Mononuclear cell (primary cell): ENCODE measurements around the gene COL12A1. TPM values are rescaled to one million over a fixed set of nuclear protein-coding genes. Genes with fewer than 3 reads are reported as not detected.
"Not testable (repeated sequence)": the region's sequence is repeated elsewhere in the genome, so short reads cannot be mapped to it uniquely, and the experiment has no call there.

Experiments used
- H3K27me3 ChIP-seq: 2 replicates; pipeline ENCODE4 v1.6.0; 2011; ENCODE audit warnings: low read length, control low read depth; ENCODE audit not compliant: insufficient read depth
- H3K4me1 ChIP-seq: 2 replicates; pipeline ENCODE4 v1.5.1; 2011; ENCODE audit warnings: mild to moderate bottlenecking, low read length, control low read depth; ENCODE audit not compliant: insufficient read depth
- H3K4me3 ChIP-seq: 2 replicates; pipeline ENCODE4 v1.5.1; 2011; ENCODE audit warnings: mild to moderate bottlenecking, low read length, moderate library complexity
- H3K9me3 ChIP-seq: 2 replicates; pipeline ENCODE4 v1.5.1; 2011; ENCODE audit warnings: low read depth, mild to moderate bottlenecking, control low read depth, low read length
- total RNA-seq: library from RNA; depleted of rRNA; stranded (reverse); fragments of >200 nt; gene quantifications from one replicate; pipeline ENCODE4 v1.2.3, GENCODE V29; 2012

COL12A1 gene
- total RNA-seq, 1 donor = 0.21 TPM

DNA sequence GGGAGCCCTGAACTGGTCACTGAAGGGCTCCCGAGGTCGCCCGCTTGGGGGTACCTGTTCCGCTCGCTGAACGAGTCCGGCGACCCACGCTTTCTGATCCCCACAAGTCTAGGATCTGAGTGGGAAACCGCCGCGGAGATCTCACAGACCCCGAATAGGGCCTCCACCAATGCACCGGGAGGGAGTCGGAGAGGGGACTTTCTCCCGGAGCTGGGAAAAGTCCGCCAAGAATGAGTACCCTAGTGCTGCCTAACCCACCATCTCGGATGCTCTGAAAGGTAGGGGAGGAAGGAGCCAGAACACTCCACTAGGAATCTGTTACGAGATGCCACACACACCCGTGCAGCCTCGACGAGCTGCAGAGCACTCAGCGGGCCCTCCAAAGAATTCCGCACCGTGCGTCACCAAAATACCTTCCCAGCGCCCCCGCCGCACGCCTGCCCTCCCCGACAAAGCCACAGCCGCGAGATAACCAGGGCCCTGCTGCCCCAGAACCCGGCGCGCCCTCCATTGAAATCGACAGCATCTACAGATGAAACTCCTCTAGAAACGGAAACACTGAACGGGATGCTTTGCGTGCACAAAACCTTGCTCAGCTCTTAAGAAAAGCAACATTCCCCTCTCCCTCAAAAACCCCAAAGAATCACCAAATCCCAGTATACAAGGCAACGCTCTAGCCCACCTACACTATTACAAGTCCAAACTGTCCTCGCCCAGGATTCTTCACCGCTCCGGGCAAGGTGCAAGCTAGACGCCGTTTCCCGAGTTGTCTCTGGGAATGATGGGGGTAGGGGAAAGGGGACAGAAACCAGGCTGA, 686 bp downstream of the COL12A1 start:
- peaks cover 49% of the 10 kb centered on the region for H3K4me1 ChIP-seq
- H3K9me3 ChIP-seq = no peaks in the 10 kb centered on the region
- peaks cover 99% of the 10 kb centered on the region for H3K27me3 ChIP-seq
- H3K4me3 ChIP-seq = no peak overlapping the region

DNA sequence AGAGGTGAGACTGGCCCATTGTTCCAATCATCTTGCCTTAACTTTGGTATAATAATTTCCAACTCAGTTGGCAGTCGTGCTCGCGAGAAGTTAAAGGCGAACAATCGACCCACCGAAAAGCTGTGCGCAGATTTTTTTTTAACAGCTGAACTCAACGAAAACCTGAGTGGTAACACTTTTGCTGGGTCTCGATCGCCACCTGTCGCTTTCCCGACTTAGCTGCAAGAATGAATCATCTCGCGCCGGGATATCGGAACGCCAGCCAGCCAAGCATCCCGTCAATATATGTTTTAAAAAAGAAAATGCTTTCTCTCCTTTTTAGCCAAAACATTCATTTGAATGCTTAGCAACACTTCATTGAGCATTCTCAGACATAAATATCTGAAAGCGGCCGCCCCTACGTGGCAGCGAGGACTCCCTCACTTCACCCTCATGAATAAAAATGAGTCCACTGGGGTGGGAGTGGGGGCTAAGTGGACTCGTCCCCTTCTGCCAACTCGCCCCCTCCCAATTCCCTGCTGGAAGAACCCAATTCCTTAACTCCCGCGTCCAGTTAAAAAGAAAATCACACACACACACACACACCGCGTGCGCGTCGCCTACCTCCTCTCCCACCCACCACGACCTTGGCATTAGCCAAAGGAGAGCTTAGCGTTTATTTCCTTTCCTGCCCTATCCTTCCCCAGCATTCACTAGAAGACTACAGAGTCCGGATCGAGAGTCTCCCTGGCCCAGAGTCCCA, 1.5 kb downstream of the COL12A1 start:
- Histone ChIP-seq H3K27me3 (peaks cover 99% of the 10 kb centered on the region), H3K9me3 (no peaks in the 10 kb centered on the region), H3K4me1 (peaks cover 49% of the 10 kb centered on the region), H3K4me3 (no peak overlapping the region)

DNA sequence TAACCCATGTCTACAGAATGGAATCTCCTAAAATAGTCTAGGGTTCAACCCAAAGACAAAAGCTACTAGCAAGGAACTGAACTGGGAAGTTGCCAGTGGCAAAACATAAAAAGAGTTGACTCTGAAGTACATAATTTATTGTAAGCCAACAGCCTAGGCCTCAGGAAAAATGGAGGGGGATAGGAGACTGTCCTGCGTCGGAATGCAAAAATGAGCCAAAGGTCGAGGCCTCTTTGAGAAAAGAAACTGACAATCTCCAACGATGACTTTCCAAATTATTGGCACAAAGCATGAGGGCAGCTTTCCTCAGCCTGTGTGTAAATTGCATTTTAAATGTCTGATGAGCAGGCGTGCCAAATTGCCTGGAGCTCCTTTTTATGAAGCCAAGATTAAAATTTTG, 2.1 kb downstream of the COL12A1 start:
- Histone ChIP-seq H3K4me3 (no peak overlapping the region), H3K4me1 (peaks cover 45% of the 10 kb centered on the region), H3K27me3 (peaks cover 99% of the 10 kb centered on the region), H3K9me3 (no peaks in the 10 kb centered on the region)

DNA sequence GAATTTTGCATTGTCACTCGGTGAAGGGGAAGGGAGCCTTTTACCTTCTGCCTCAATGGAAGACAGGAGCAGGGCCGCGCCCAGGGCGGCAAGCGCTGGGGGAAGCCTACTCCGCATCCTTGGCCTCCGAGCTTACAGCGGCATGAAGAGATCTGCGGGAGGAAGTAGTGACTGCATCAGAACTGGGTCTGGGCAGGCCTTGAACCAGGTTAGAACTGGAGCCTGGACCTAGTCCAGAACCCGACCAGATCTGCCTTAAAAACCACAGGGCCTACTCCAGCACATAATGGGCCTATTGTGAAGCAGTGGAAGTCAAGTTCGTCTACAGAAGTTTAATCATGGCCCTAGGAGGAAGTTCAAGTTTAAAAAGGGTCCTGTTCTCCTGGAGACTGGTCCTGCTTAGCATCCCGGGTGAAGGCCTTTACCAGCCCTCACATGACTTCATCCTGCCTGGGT, 3.1 kb downstream of the COL12A1 start:
- peaks cover 97% of the 10 kb centered on the region for H3K27me3 ChIP-seq
- no peak overlapping the region for H3K4me3 ChIP-seq

DNA sequence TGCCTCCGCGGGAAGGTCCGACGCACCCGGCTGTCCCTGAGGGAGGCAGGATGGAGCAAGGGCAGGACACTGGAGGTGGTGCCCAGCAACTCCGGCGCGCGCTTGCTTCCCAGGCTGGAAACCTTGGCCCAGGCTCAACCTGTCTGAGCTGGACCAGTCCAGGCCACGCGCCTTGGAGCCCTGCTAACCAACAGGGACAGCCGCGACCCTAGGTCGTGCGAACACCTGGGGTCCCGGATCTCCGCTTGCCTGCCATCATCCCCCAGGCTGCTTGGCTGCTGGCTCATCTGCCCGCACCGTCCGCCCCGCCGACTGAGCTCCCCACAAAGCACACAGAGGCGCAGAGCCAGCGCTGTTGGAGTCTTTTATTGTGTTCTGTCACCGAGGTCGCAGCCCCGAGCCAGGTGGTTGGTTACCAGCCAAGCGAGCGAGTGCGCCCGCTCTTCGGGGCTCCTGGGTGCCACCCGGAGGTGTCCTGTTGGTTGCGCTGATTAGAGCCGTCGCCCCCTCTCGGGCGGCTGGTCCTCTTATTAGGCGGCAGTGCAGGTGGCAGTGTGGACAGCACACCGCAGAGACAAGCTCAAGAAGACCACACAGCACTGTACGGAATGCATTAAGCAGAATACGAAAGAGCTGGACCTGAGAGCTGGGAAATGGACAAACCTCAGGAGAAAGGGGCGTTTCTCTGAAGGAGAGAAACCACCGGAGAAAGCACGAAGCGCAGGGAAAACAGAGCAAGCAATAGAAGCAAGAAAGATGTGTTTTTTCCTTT, 3.8 kb downstream of the COL12A1 start:
- H3K4me1 ChIP-seq = peaks cover 29% of the 10 kb centered on the region
- no peaks in the 10 kb centered on the region for H3K9me3 ChIP-seq
- H3K4me3 ChIP-seq = no peak overlapping the region
- peaks cover 91% of the 10 kb centered on the region for H3K27me3 ChIP-seq

More for the DNA sequence above, 3.1 kb downstream of the COL12A1 start:
- Histone ChIP-seq H3K9me3 (no peaks in the 10 kb centered on the region), H3K4me1 (peaks cover 35% of the 10 kb centered on the region)

DNA sequence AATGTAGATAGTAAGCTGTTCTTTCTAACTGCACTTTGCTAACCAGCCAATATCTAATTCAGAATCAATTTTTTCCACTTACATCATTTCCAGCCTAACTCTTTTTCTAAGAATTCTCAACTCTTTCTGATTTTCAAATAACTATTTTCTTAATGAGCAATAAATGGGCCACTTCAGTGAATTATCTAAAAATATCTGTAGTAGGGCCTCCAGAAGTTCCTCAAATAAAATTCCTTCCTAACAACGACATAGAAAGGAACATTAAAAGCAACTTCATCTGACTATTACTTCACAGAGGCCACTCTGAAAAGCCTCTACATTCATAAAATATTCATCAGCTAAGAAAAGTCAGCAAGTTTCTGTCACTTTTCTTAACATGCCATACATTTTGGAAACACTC, 4.8 kb downstream of the COL12A1 start:
- Histone ChIP-seq H3K9me3 (no peaks in the 10 kb centered on the region), H3K4me1 (peaks cover 18% of the 10 kb centered on the region), H3K4me3 (no peak overlapping the region), H3K27me3 (peaks cover 84% of the 10 kb centered on the region)

DNA sequence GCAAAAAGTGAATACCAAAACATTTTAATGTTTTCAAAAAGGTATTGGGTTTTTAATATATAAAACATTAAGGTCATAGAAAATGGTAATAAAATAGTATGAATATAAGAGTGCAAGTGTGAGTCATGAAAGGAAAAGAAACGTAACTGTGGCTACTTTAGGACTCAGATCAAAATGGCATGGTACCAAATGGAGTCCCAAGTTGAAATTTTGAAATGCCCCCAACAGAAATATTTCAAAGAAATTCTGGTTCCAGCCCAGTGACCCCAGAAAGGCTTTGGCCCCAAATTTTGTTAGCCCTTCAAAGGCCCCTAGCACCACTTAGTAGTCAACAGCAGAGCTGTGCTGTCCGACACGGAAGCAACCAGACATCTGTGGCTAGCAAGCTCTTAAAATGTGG, 6.0 kb downstream of the COL12A1 start:
- Histone ChIP-seq H3K27me3 (peaks cover 73% of the 10 kb centered on the region), H3K4me1 (peaks cover 8% of the 10 kb centered on the region), H3K4me3 (no peak overlapping the region), H3K9me3 (no peaks in the 10 kb centered on the region)

DNA sequence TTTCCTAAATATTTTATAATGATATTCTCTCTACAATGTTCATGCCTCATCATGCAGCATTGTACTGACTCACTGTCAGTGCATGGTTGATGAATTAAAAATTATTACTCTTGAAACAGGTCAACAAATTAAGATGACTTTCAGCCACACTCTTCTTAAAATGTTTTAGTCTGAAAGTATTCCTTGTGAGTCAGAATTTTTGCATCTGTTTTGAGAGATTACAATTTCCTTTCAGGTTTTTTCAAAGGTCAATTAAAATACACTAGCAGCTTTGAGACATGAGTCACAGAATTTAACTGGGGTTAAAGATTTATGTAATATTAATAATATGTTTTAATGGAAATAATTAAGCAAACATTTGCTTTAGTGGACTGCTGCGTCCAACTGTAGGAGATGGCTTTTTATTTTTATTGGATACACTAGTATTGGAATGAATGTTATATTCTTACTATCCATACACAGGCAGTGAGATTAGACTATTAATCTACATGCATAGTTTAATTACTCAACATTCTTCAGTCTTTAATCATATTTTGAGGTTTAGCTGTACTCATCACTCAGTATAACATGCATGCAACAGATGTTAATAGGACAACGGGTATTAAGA, 9.7 kb downstream of the COL12A1 start:
- no peaks in the 10 kb centered on the region for H3K9me3 ChIP-seq
- H3K27me3 ChIP-seq = peaks cover 37% of the 10 kb centered on the region
- no peak overlapping the region for H3K4me3 ChIP-seq
- no peaks in the 10 kb centered on the region for H3K4me1 ChIP-seq

DNA sequence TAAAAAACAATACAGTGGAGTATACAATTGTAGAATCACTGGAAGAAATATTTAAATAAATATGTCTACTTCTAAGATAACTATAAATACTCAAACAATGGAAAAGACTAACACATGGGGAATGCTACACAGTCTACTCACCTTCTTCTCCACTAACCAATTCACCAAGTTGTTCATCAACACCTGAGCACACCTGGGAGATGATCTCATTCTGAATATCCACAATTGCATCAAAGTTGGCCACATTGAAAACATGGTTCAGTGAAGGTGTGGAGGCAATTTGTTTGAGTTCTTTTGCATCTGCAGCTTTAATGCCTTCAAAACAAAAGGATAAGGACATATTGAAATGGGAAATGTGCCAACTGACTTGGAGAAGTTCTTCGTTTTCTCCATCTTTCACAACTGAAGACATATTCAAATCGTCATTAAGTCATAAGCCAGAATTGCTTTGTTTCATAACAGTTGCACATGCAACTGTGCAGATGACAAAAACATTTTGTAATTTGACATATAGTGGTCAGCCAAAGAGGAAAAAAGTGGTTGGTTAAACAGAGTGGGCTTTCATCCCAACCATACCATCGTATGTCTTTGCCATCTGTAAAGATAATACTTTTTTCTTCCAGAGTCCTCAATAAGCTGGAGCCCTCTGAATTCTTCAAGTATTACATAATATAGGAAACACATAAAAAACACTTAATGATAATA, 17.5 kb downstream of the COL12A1 start:
- Histone ChIP-seq H3K9me3 (no peaks in the 10 kb centered on the region), H3K4me3 (no peak overlapping the region), H3K27me3 (peaks cover 10% of the 10 kb centered on the region), H3K4me1 (no peaks in the 10 kb centered on the region)

DNA sequence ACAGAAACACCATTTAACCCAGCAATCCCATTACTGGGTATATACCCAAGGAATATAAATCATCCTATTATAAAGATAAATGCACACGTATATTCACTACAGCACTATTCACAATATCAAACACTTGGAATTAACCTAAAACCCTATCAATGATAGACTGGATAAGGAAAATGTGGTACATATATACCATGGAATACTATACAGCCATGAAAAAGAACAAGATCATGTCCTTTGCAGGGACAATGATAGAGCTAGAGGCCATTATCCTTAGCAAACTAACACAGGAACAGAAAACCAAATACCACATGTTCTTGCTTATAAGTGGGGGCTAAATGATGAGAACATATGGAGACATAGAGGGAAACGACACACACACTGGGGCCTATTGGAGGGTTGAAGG, 19.3 kb downstream of the COL12A1 start:
- H3K27me3 ChIP-seq, H3K9me3 ChIP-seq, H3K4me3 ChIP-seq, H3K4me1 ChIP-seq: not testable (repeated sequence)

DNA sequence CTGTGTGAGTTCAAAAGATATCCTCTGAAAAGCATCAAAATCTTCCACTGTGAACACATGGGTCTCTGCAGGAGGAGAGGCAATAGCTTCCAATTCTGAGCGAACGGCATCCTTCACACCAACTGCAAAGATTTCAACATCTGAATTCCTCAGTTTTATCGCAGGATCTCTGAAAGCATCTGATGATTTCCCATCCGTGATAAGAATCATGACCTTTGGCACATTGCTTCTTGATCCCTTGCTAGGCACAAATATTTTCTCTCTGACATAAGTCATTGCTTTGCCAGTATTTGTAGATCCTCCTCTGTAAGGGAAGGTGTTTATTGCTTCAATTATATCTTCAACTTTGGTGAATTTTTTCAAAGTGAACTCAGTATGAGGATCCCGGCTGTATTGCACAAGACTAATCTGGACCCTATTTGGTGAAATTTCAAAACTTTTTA, 22.7 kb downstream of the COL12A1 start:
- Histone ChIP-seq H3K4me1 (no peaks in the 10 kb centered on the region), H3K4me3 (no peak overlapping the region), H3K27me3 (peaks cover 2% of the 10 kb centered on the region), H3K9me3 (no peaks in the 10 kb centered on the region)

DNA sequence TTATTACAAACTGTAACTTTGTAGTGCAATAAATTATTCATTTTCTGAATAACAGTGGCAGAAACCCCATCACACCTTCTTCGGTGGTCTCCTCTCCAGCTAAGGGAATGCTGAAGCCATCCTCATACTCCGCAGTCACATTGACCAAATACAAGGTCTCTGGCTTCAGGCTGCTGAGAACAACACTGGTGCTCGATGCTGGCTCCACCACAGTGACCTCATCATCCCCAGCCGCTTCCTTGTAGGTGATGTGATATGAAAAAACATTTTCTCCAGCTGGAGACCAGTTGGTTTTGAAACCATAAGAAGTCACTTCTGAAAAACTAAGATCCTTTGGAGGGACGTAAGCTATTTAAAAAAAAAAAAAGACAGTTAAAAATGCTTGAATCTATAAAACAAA, 25.0 kb downstream of the COL12A1 start:
- H3K4me3 ChIP-seq = no peak overlapping the region
- H3K27me3 ChIP-seq = peaks cover 2% of the 10 kb centered on the region
- no peaks in the 10 kb centered on the region for H3K4me1 ChIP-seq

DNA sequence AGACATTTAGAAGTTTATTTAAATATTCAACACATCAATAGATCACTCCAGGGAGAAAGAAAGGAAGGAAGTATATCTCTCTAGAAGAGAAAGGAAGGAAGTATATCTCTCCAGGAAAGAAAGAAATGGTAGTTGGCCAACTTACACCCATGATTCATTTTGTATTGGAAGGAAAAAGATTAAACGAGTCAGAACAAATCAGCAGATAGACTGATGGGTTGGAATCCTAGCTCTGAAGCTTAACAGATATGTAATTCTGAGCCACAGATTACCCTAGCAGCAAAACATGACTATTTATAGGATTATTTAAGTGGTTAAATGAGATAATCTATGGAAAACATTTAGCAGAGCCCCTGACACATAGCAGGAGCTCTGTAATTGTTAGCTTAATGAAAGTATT, 27.1 kb downstream of the COL12A1 start:
- Histone ChIP-seq H3K4me1 (no peaks in the 10 kb centered on the region), H3K9me3 (no peaks in the 10 kb centered on the region), H3K27me3 (no peaks in the 10 kb centered on the region), H3K4me3 (no peak overlapping the region)

More for the DNA sequence above, 25.0 kb downstream of the COL12A1 start:
- H3K9me3 ChIP-seq = no peaks in the 10 kb centered on the region

DNA sequence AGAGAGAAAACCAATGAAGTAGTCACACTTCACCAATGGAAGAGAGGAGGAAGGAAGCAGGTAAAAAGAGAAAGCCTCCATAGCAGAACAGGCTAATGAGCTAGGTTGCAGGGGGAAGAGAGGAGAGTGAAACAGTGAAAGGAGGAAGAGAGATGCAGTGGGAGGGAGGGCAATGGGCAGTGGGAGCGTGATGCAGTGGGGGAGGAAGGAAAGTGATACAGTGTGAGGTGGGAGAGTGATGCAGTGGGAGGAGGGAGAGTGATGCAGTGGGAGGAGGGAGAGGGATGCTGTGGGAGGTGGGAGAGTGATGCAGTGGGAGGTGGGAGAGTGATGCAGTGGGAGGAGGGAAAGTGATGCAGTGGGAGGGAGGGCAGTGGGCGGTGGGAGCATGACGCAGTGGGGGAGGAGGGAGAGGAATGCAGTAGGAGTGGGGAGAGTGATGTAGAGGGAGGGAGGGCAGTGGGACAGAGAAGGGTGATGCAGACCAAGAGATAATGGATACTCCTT, 29.7 kb downstream of the COL12A1 start:
- Histone ChIP-seq H3K9me3 (no peaks in the 10 kb centered on the region), H3K4me1 (no peaks in the 10 kb centered on the region), H3K4me3 (no peak overlapping the region), H3K27me3 (no peaks in the 10 kb centered on the region)
